ENCODE data around the gene CDON. TPM values are rescaled to one million over a fixed set of nuclear protein-coding genes. Genes with fewer than 3 reads are reported as not detected.

Gene CDON
- total and polyA plus RNA-seq, 2 of the 13 experiments (the other 11 are each of a cell fraction or from before 2014, with no cell fraction given): 9.6 to 12.8 TPM

DNA sequence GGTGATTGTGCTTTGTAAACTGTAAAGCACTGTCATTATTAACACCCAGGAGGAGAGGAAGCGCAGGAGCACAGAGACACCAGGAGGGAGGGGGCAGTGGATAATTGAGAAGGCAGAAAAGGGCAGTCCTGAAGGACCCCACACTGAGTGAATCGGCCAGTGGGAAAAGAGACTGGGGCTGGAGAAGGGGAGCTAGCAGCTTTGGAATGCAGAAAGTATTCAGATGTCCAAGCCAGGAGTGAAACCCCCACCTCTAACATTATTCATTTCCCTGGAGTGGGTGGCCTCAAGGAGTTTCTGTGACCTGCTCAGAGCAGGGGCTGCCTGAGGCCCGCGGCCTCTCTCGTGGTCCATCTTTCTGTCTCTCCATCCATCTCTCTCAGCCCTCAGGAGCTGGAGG lies 38.0 kb upstream of the CDON start (continued):
- TF ChIP-seq RBM39 (IDR thresholded peaks at IDR 0.05; ENCODE audit: low read depth, low read length, poor library complexity, severe bottlenecking): no peak
- no peak for TF ChIP-seq HIC2 (CRISPR knock-in tag; IDR thresholded peaks at IDR 0.05; ENCODE audit: low read depth)
- no peak for TF ChIP-seq SRSF4 (IDR thresholded peaks at IDR 0.05; ENCODE audit: low read depth, low read length, poor library complexity, severe bottlenecking)
- no peak for TF ChIP-seq MLXIP (CRISPR knock-in tag; IDR thresholded peaks at IDR 0.05; ENCODE audit: borderline replicate concordance)
- no peak for TF ChIP-seq PAXIP1 (CRISPR knock-in tag; conservative IDR thresholded peaks at IDR 0.05)
- TF ChIP-seq, protein P1, sequence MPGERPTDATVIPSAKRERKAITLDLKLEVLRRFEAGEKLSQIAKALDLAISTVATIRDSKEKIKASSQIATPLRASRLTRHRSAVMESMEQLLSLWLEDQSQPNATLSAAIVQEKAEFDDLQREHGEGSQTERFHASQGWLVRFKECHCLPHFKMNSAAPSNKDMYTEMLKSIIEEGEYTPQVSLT (CRISPR knock-in tag; IDR thresholded peaks at IDR 0.05; ENCODE audit: borderline replicate concordance, low read depth): no peak
- no peak for TF ChIP-seq REL (CRISPR knock-in tag; conservative IDR thresholded peaks at IDR 0.05)
- TF ChIP-seq ZNF589 (CRISPR knock-in tag; conservative IDR thresholded peaks at IDR 0.05): no peak
- no peak for TF ChIP-seq ZNF232 (CRISPR knock-in tag; IDR thresholded peaks at IDR 0.05; ENCODE audit: borderline replicate concordance)
- TF ChIP-seq, protein P2, sequence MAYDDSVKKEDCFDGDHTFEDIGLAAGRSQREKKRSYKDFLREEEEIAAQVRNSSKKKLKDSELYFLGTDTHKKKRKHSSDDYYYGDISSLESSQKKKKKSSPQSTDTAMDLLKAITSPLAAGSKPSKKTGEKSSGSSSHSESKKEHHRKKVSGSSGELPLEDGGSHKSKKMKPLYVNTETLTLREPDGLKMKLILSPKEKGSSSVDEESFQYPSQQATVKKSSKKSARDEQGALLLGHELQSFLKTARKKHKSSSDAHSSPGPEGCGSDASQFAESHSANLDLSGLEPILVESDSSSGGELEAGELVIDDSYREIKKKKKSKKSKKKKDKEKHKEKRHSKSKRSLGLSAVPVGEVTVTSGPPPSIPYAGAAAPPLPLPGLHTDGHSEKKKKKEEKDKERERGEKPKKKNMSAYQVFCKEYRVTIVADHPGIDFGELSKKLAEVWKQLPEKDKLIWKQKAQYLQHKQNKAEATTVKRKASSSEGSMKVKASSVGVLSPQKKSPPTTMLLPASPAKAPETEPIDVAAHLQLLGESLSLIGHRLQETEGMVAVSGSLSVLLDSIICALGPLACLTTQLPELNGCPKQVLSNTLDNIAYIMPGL (CRISPR knock-in tag; IDR thresholded peaks at IDR 0.05; ENCODE audit: borderline replicate concordance in 1 of 2, low read depth in 1 of 2): no peak
- no peak for TF ChIP-seq ZNF709 (CRISPR knock-in tag; IDR thresholded peaks at IDR 0.05)
- no peak for TF ChIP-seq ZKSCAN8 (CRISPR knock-in tag; IDR thresholded peaks at IDR 0.05; ENCODE audit: borderline replicate concordance)
- TF ChIP-seq PPARG (CRISPR knock-in tag; conservative IDR thresholded peaks at IDR 0.05): no peak

Data from HepG2 (cell line).